CD4-positive, alpha-beta T cell treated with Interleukin-12 subunit alpha and Interleukin-12 subunit beta, for 1 hour (primary cell): ENCODE results near the gene BEST2.

ENCODE experiments used
- DNase-seq: peaks from one replicate; pipeline ENCODE4 v3.0.0-alpha.2; 2020

The BEST2 gene

GRCh38 chr19:12772323-12772722 is 20.7 kb downstream of the BEST2 start:
- no peak for DNase-seq

- DNase-seq: no peak
These were observed 22.0 kb downstream of the BEST2 start for GRCh38 chr19:12773571-12773970.

- DNase-seq: peak; percentile 74
These were observed 23.3 kb downstream of the BEST2 start, which contains the start of gene HOOK2 for GRCh38 chr19:12774588-12775555. Gene HOOK2, minus strand, starts transcription at chr19:12775552. Its CDS starts 103 bp downstream, at chr19:12775449.

- DNase-seq: peak; percentile 84
These were observed 25.8 kb downstream of the BEST2 start for GRCh38 chr19:12777217-12778016.

GRCh38 chr19:12778017-12778904 is 26.7 kb downstream of the BEST2 start:
- DNase-seq: peak; percentile 57

GRCh38 chr19:12778905-12779161 is 27.2 kb downstream of the BEST2 start:
- no peak for DNase-seq

GRCh38 chr19:12779162-12779993 is 27.8 kb downstream of the BEST2 start:
- DNase-seq: peak; percentile 26

GRCh38 chr19:12782174-12782423 is 30.5 kb downstream of the BEST2 start:
- DNase-seq: no peak

- peak; percentile 94 for DNase-seq
These were observed 31.1 kb downstream of the BEST2 start for GRCh38 chr19:12782424-12783290.

GRCh38 chr19:12783291-12783848 is 31.8 kb downstream of the BEST2 start:
- DNase-seq: peak; percentile 40

- DNase-seq: peak; percentile 41
These were observed 32.3 kb downstream of the BEST2 start for GRCh38 chr19:12783849-12784393.

GRCh38 chr19:12784394-12784870 is 32.8 kb downstream of the BEST2 start:
- DNase-seq: peak; percentile 45

GRCh38 chr19:12784871-12785430 is 33.4 kb downstream of the BEST2 start:
- DNase-seq: peak; percentile 80

- peak; percentile 33 for DNase-seq
These were observed 33.9 kb downstream of the BEST2 start for GRCh38 chr19:12785431-12786031.

- peak; percentile 42 for DNase-seq
These were observed 34.7 kb downstream of the BEST2 start for GRCh38 chr19:12786141-12786870.

- DNase-seq: no peak
These were observed 35.4 kb downstream of the BEST2 start for GRCh38 chr19:12786952-12787351.

GRCh38 chr19:12787458-12787857 is 35.9 kb downstream of the BEST2 start:
- no peak for DNase-seq

GRCh38 chr19:12788042-12788681 is 36.6 kb downstream of the BEST2 start:
- DNase-seq: no peak
